ENCODE data around the gene PERM1.

The PERM1 gene

DNA sequence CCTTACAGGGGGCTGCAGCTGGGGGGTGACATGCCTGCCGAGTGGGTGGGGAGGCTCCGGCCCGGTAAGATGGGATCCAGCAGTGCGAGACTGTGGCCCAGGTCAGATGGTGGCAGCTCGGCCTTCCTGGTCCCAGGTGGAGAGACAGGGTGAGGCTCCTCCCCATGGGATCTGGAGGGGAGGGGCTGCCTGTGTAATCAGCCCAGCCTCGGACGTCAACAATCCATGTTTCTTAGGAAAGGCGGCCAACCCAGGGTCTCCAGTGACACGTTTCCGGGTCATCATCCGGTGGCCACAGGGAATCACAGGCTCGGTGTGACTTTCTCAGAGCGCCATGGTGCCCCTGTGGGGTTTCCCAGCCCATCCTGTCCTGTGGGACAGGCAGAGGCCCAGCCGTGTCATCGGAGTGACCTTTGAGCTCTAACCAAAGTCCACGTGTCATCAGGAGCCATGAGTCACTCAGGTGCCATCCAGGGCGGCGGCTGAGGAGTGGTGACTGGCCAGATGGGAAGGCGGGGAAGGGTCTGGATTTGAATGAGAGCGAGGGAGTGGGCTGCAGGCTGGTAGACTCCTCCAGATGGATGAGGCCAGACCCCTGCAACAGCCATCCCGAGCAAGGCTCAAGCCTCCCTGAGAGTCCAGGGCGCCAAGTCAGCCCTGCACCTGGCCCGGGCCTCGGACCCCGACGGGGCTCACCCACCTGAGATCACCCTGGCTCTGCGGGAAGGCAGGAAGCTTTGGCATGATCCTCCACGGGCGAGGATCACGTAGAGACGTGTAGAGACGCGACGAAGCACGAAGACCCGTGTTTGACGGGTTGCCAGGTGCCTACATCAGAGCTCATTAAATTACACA, 24.6 kb upstream of the PERM1 start:
- Histone ChIP-seq H4K20me1 (ENCODE audit: control insufficient read depth, insufficient read depth, low read depth, low read length) (no peaks in the 10 kb centered on the region), H3K4me1 (ENCODE audit: control insufficient read depth, low read length) (peaks cover 3% of the 10 kb centered on the region; the same call in 1 of the 2 replicates), H3K79me2 (ENCODE audit: control insufficient read depth, low read length) (no peaks in the 10 kb centered on the region), H3K27ac (ENCODE audit: low read depth, low read length) (no peak overlapping the region), H3K27me3 (ENCODE audit: control insufficient read depth, low read length) (peaks cover 26% of the 10 kb centered on the region), H3K4me2 (ENCODE audit: low read length) (no peak overlapping the region), H3K36me3 (ENCODE audit: control insufficient read depth, low read length) (no peaks in the 10 kb centered on the region), H3K4me3 (ENCODE audit: low read length) (no peak overlapping the region), H3K9me3 (ENCODE audit: control insufficient read depth, insufficient read depth, low read length) (no peaks in the 10 kb centered on the region), H3F3A (ENCODE audit: control insufficient read depth, insufficient read depth) (no peaks in the 10 kb centered on the region), H3K9me2 (replicated peaks; ENCODE audit: control insufficient read depth, low read length) (no peaks in the 10 kb centered on the region)
- no peak for TF ChIP-seq EZH2phosphoT487 (IDR thresholded peaks at IDR 0.05; ENCODE audit: borderline replicate concordance, low read length)

DNA sequence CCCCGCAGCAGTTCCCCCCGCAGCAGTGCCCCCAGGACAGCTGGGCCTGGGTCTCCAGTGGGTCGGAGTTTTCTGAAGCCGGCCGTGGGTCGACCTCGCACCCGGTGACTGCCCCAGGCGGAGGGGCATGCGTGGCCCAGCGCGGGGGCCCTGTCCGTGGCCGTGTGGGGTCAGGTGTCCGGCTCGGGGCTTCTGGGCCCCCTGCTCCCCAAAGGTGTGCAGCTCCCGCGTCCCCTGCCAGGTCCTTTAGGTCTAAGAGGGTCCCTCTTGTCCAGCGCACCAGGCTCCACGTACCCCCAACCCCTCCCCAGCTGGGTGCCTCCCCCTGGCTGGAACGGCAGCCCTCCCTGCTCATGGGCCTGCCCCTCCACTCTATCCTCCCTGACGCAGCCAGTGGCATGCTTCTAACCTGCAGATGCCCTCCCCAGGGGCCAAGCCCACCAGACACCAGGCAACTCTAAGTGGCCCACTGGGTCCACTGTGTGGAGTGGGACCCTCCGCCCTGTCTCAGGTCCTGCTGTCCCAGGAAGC, 23.9 kb upstream of the PERM1 start:
- Histone ChIP-seq H3K9me3 (ENCODE audit: control insufficient read depth, insufficient read depth, low read length) (no peaks in the 10 kb centered on the region), H3K4me2 (ENCODE audit: low read length) (no peak overlapping the region), H3F3A (ENCODE audit: control insufficient read depth, insufficient read depth) (no peaks in the 10 kb centered on the region), H3K79me2 (ENCODE audit: control insufficient read depth, low read length) (no peaks in the 10 kb centered on the region), H3K4me3 (ENCODE audit: low read length) (no peak overlapping the region), H3K27me3 (ENCODE audit: control insufficient read depth, low read length) (peaks cover 26% of the 10 kb centered on the region), H3K9me2 (replicated peaks; ENCODE audit: control insufficient read depth, low read length) (no peaks in the 10 kb centered on the region), H4K20me1 (ENCODE audit: control insufficient read depth, insufficient read depth, low read depth, low read length) (no peaks in the 10 kb centered on the region), H3K4me1 (ENCODE audit: control insufficient read depth, low read length) (peaks cover 3% of the 10 kb centered on the region; the same call in 1 of the 2 replicates), H3K36me3 (ENCODE audit: control insufficient read depth, low read length) (no peaks in the 10 kb centered on the region), H3K27ac (ENCODE audit: low read depth, low read length) (no peak overlapping the region)
- TF ChIP-seq, protein P1, sequence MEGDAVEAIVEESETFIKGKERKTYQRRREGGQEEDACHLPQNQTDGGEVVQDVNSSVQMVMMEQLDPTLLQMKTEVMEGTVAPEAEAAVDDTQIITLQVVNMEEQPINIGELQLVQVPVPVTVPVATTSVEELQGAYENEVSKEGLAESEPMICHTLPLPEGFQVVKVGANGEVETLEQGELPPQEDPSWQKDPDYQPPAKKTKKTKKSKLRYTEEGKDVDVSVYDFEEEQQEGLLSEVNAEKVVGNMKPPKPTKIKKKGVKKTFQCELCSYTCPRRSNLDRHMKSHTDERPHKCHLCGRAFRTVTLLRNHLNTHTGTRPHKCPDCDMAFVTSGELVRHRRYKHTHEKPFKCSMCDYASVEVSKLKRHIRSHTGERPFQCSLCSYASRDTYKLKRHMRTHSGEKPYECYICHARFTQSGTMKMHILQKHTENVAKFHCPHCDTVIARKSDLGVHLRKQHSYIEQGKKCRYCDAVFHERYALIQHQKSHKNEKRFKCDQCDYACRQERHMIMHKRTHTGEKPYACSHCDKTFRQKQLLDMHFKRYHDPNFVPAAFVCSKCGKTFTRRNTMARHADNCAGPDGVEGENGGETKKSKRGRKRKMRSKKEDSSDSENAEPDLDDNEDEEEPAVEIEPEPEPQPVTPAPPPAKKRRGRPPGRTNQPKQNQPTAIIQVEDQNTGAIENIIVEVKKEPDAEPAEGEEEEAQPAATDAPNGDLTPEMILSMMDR (IDR thresholded peaks at IDR 0.05; ENCODE audit: low read depth, low read length, poor library complexity, severe bottlenecking) = no peak
- no peak for TF ChIP-seq EZH2phosphoT487 (IDR thresholded peaks at IDR 0.05; ENCODE audit: borderline replicate concordance, low read length)

DNA sequence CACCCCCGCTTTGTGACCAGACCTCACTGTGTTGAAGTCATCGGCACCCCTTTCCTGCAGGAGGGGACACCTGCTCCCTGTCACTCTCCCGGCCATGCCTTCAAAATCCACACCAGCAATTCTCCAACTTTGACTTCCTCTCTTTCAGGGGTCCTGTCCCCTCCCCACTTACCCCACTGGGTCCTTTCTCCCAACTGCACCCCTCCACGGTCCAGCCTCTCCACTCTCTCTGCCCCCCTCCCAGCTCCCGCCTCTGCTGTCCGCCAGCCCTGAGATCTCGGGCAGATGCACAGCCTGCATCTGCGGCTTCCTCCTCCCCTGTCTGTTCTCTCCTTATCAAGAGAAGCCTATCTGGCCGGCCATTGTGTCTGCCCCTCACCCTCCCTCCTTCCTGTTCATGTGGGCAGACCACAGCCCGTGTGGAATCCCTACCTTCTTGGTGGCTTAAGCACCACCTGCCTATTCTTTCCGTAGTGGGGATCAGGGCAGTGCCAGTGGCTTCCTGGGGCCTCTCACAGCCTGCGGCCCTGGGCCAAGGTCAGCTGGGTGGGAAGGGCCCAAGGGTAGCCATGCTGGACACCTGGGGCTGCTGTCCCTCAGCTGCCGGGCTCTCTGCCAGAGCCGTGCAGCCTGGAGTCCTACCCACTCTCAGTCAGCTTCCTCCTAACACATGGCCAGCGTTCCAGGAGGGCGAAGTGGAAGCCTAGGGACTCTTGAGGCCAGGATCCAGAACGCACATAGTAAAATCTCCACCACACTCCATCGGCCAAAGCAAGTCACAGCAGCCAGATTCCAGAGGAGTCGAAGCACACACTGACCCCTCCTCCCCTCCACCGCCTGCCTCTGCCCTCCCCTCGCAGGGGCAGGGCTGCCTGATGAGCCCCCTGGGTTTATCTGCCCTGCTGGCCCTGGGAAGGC, 23.1 kb upstream of the PERM1 start:
- H3F3A ChIP-seq (ENCODE audit: control insufficient read depth, insufficient read depth) = no peaks in the 10 kb centered on the region
- H3K9me3 ChIP-seq (ENCODE audit: control insufficient read depth, insufficient read depth, low read length) = no peaks in the 10 kb centered on the region
- TF ChIP-seq, protein P1 (IDR thresholded peaks at IDR 0.05; ENCODE audit: low read depth, low read length, poor library complexity, severe bottlenecking) = no peak
- no peak for TF ChIP-seq EZH2phosphoT487 (IDR thresholded peaks at IDR 0.05; ENCODE audit: borderline replicate concordance, low read length)
- H3K4me3 ChIP-seq (ENCODE audit: low read length) = no peak overlapping the region
- H4K20me1 ChIP-seq (ENCODE audit: control insufficient read depth, insufficient read depth, low read depth, low read length) = no peaks in the 10 kb centered on the region
- H3K27me3 ChIP-seq (ENCODE audit: control insufficient read depth, low read length) = peaks cover 26% of the 10 kb centered on the region
- H3K27ac ChIP-seq (ENCODE audit: low read depth, low read length) = no peak overlapping the region
- no peaks in the 10 kb centered on the region for H3K36me3 ChIP-seq (ENCODE audit: control insufficient read depth, low read length)
- no peaks in the 10 kb centered on the region for H3K79me2 ChIP-seq (ENCODE audit: control insufficient read depth, low read length)
- H3K4me2 ChIP-seq (ENCODE audit: low read length) = no peak overlapping the region
- H3K4me1 ChIP-seq (ENCODE audit: control insufficient read depth, low read length) = peaks cover 3% of the 10 kb centered on the region; the same call in 1 of the 2 replicates
- H3K9me2 ChIP-seq (replicated peaks; ENCODE audit: control insufficient read depth, low read length) = no peaks in the 10 kb centered on the region

All from DOHH2 (cell line).